Stimulated activated CD8-positive, alpha-beta memory T cell treated with anti-CD3 and anti-CD28 coated beads, Interleukin-4, amount 100 ng/mL, for 4 hours (primary cell): Measurements from ENCODE around the gene KSR1.

Source experiments
- DNase-seq, 2 donors: peaks; one replicate each; pipeline ENCODE4 v3.0.0-alpha.2; 2020; ENCODE audit warnings: low read depth in 2 of 2, low spot score in 1 of 2

The KSR1 gene

DNA sequence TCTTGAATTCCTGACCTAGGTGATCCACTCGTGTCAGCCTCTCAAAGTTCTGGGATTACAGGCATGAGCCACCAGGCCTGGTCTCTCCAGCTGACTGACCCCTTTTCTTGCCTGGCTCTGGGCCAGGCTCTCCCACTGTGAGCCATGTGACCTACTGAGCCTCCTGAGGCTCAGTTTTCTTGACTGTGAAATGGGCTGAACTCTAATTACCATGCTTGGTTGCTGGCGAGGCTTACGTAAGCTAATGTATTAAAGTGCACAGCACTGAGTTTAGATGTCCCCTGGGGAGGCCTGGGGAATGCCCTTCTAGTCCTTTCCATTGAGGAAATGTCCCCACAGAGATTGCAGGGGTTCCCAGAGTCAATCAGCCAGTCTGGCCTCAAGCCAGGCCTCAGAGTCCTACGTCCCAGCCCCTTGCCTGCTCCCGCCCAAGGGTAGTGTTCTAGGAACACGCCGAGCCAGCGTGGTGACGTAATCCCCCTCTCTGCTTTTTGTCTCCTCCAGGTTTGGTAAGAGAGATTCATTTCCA lies 129.0 kb downstream of the KSR1 start:
- no peak for DNase-seq

GRCh38 chr17:27585792-27586191 lies 129.5 kb downstream of the KSR1 start:
- no peak for DNase-seq

DNA sequence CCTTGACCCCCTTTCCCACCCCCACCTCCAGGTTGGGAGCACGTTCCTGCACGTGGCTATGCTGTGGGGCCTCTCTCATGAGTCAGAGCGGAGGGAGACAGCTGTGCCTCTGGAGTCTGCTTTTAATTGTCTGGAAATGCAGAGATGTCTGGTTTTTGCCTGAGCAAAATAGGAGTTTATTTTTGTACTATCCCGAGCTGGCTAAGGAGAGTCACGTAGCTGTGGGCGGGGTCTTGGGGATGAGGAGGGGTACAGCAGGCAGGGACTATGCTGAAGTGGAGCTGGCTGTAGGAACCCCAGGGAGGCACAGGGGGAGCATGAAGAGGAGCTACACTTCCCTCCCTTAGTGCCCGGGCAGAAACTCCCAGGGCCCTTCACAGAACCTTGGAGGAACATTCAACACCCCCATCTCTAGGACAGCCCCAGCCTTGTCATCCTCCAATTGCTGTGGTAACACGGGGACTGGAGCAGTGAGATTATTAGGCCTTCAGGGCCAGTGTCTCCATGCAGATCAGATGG lies 130.0 kb downstream of the KSR1 start:
- no peak for DNase-seq

DNA sequence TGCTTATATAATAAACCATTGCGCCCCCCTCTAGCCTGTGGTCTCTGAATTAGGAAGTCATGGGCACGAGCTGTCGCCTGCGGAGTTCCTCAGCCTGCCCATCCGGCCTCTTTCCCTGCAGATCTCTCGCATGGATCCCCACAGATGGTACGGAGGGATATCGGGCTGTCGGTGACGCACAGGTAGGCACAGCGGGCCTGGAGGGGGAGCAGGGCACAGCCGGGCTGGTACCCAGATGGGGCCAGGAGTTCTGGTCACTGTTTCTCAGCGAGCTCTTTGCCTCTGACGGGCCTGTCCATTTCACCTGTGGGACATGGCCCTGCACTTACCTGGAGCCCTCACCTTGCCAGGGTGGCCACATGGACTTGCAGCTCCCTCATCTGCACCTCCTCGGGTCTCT lies 132.1 kb downstream of the KSR1 start:
- no peak for DNase-seq

- DNase-seq: no peak
Observed at GRCh38 chr17:27590864-27591263, 134.6 kb downstream of the KSR1 start.

GRCh38 chr17:27591986-27592385 lies 135.7 kb downstream of the KSR1 start:
- DNase-seq: no peak

DNA sequence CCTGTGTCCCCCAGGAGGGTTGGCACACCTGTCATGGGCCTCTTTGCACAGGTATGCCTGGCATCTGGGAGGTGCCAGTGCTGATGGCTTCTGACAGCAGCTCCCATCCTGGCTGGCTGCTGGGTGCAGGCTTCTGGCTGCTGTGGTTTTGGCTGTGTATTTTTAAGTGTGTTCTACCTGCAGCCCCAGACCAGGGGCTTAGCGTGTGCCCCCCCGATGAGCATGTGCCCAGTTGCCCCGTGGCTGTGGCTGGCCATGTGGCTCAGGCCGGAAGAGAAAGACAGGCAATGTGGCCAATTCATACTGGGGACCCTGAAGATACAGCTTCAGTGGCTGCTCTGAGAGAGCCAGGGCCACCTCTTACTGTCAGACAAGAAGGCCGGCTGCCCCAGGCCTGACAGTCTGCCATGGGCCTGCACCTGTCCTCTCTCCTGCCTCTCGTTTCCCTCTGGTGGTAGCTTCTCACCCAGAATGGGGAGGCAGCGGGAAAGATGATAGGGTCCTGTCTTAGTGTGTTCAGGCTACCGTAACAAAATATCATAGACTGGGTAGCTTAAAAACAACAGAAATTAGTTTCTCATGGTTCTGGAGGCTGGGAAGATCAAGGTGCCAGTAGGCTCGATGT lies 137.1 kb downstream of the KSR1 start:
- DNase-seq: no peak

DNA sequence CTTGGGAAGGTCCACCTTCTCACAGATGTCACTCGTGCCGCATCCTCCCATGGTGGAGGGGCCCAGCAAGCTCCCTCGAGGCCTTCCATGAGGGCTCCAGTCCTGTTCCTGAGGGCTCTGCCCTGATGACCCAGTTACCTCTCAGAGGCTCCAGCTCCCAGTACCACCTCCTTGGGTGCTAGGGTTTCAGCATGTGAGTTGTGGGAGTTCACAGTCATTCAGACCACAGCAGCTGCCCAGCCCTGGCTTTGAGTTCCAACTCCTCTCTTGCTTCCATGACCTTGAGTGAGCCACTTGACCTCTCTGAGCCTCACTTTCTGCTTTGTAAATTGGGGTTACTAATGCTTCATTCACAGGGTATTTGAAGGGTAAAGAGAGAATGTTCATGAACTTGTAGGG lies 137.6 kb downstream of the KSR1 start:
- no peak for DNase-seq

GRCh38 chr17:27595208-27595607 lies 139.0 kb downstream of the KSR1 start:
- no peak for DNase-seq

DNA sequence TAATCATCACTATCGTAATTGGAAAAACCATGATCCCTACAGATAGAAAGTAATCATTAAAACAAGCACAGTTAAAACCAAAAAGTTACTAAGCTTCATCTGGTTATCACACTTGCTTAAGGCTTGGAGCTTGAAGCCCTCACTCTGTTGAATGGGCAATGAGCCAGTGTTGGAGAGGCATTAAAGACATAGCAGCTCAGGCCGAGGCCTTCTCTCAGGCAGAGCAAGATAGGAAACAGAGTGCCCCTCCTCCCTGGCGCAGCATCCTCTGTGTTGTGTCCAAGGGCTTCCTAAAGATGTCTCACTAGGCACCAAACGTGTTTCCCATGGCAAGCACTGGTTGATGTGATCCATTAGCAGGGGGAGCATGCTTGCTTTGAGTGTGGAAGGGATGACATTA lies 139.8 kb downstream of the KSR1 start:
- no peak for DNase-seq

- no peak for DNase-seq
Observed at GRCh38 chr17:27596566-27597187, 140.4 kb downstream of the KSR1 start.

DNA sequence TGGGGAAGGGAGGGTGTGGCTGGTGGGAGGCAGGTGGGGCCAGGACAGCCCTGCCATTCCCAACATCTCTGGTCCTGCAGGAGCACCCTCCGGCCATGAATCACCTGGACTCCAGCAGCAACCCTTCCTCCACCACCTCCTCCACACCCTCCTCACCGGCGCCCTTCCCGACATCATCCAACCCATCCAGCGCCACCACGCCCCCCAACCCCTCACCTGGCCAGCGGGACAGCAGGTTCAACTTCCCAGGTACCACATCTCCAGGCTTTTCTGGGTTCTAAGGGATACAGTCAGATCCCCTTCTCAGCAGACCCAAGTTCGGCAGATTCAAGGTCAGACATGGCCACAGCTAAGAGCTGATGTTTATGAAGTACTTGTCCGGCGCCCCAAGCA lies 140.9 kb downstream of the KSR1 start:
- no peak for DNase-seq

DNA sequence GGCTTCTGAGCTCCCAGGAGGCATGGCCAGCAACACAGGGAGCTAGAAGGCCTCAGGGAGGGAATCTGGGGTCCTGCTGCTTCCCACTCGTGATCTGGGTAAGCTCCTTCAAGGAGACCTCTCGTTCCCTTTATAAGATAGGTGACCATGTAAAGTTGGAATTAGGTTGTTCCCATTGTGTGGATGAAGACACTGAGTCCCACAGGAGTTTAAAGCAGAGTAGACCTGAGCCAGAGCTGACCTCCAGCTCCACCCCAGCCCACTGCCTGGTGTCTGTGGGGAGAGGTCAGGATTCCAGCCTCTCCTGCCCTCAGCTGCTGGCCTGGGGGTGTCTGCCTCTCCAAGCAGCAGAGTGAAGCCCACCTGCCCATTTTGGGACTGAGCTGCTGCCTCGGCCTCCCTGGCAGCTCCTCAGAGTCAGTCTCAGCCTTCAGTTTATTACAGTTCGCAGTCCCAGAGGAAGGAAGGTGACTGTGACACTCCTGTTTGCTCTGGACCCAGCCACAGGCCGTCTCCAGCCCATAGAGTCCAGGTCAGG lies 141.6 kb downstream of the KSR1 start:
- no peak for DNase-seq

DNA sequence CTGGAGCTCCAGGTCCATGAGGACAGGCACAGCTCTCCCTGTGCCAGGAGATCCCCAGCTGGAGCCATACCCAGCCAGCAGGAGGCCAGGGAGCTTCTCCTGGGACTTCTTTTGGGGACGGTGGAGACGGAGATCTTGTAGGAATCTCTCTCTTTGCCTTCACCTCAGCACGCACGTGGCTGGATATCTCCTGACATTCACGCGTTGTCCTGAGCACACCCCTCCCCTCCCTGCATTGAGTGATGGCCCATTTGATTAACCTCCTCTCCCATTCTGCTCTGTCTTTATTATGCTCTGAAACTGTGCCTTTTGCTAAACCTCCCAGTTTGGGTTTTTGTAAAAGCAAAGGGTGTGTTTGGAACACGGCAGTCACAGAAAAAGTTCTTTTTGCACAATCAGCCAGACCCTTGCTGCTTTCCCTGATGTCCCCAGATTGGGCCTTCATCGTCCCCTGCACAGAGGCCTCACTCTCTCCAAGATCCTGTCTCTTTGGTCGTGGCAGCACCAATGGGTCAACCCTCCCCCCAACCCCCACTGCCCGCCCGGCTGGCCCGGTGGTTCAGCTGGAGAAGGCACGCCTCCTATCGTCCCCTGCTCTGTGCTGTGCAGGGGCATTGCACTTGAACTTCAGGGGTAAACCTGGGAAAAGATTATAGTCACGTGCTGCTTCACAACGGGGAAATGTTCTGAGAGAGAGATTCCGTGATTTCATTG lies 142.2 kb downstream of the KSR1 start:
- no peak for DNase-seq

DNA sequence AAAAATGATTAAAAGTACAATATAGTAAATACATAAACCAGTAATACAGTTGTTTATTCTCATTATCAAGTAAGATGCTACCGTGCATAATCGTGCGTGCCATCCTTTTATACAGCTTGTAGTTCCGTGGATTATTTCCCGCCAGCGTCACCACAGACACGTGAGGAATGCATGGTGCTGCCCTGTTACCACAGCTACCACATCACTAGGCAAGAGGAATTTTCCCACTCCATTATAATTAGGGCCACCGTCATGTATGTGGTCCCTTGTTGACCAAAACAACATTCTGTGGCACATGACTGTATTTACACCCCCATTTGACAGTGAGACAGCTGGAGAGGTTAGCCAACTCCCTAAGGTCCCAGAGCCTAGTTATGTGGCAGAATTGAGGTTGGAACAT lies 144.2 kb downstream of the KSR1 start:
- no peak for DNase-seq

GRCh38 chr17:27601069-27601974 lies 145.1 kb downstream of the KSR1 start:
- peak; percentile 58 to 90 for DNase-seq

GRCh38 chr17:27601975-27602302 lies 145.7 kb downstream of the KSR1 start:
- DNase-seq: no peak

DNA sequence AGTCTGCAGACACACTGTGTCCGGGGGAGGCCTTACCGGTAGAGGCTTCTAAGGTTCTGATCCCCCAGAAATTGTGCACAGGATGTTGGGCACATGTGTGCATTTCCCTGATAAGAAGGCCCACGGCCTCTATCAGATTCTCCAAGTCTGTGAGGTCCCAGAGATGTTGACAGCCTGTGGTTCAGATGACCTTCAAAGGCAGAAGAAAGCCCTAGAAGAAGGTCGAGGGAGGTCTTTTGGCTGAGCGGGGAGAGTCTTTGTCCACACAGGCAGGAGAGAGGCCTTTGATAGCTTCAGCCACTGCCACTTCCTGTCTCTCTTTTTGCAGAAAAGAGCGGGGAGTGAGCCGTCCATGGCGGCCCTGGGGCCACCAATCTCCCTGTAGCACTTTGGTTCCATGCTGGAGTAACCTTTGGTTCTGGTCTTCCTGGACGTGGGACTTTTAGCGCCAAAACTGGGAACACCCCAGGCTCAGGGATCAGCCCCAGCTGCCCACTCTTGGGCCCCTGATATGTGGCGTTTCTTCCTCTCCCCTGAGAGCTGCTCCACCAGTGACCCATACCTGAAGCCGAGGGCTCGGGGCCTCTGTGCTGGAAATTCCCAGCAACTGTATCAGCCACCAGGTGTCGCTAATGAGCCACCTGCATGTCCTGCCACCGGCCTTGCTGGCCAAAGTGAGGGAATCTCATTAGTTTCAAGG lies 146.6 kb downstream of the KSR1 start:
- DNase-seq: peak; percentile 33 to 50

- no peak for DNase-seq
Observed at GRCh38 chr17:27603421-27603770, 147.1 kb downstream of the KSR1 start.
